H9 (cell line): ENCODE measurements around the gene MYCBPAP. TPM values are rescaled to one million over a fixed set of nuclear protein-coding genes. Genes with fewer than 3 reads are reported as not detected.

Source experiments
- DNase-seq: peaks from one replicate; pipeline ENCODE4 v3.0.0-alpha.2; 2017
- H2AFZ ChIP-seq: one replicate; pipeline ENCODE4 v1.6.1; 2013; ENCODE audit warnings: mild to moderate bottlenecking, low read length, control low read depth, moderate library complexity
- H2AK5ac ChIP-seq: 2 replicates; pipeline ENCODE4 v1.6.1; 2013; ENCODE audit warnings: low read length, control low read depth, mixed read lengths; ENCODE audit not compliant: insufficient read length
- H2BK120ac ChIP-seq: one replicate; pipeline ENCODE4 v1.6.1; 2013; ENCODE audit warnings: low read depth, mild to moderate bottlenecking, low read length, control low read depth, inconsistent platforms; ENCODE audit not compliant: poor library complexity, severe bottlenecking
- H2BK12ac ChIP-seq: 2 replicates; pipeline ENCODE4 v1.6.1; 2013; ENCODE audit warnings: low read length, control low read depth, mixed read lengths, low read depth; ENCODE audit not compliant: insufficient read length
- H2BK15ac ChIP-seq: 2 replicates; pipeline ENCODE4 v1.6.1; 2013; ENCODE audit warnings: low read depth, low read length, control low read depth
- H2BK20ac ChIP-seq: one replicate; pipeline ENCODE4 v1.6.1; 2013; ENCODE audit warnings: low read depth, mild to moderate bottlenecking, low read length, control low read depth, inconsistent platforms; ENCODE audit not compliant: poor library complexity, severe bottlenecking
- H2BK5ac ChIP-seq: 2 replicates; pipeline ENCODE4 v1.6.1; 2013; ENCODE audit warnings: low read length, control low read depth, mixed read lengths; ENCODE audit not compliant: insufficient read length
- H3K14ac ChIP-seq: 2 replicates; pipeline ENCODE4 v1.6.1; 2013; ENCODE audit warnings: low read length, control low read depth; ENCODE audit not compliant: insufficient read depth
- H3K18ac ChIP-seq: 2 replicates; pipeline ENCODE4 v1.6.1; 2013; ENCODE audit warnings: low read depth, mild to moderate bottlenecking, mixed read lengths, low read length, control low read depth; ENCODE audit not compliant: insufficient read length
- H3K23ac ChIP-seq: 2 replicates; pipeline ENCODE4 v1.6.1; 2013; ENCODE audit warnings: low read length, control low read depth, mixed read lengths, low read depth; ENCODE audit not compliant: insufficient read length
- H3K23me2 ChIP-seq: 2 replicates; pipeline ENCODE4 v1.6.1; 2013; ENCODE audit warnings: low read depth, mild to moderate bottlenecking, mixed read lengths, low read length, control low read depth; ENCODE audit not compliant: insufficient read length, poor library complexity, severe bottlenecking
- H3K27ac ChIP-seq: 2 replicates; pipeline ENCODE4 v1.5.1; 2013; ENCODE audit warnings: low read length, control low read depth, mixed read lengths, low read depth; ENCODE audit not compliant: insufficient read length
- H3K27me3 ChIP-seq: 2 replicates; pipeline ENCODE4 v1.6.1; 2013; ENCODE audit warnings: low read length, control low read depth, inconsistent platforms; ENCODE audit not compliant: insufficient read depth
- H3K4ac ChIP-seq: 2 replicates; pipeline ENCODE4 v1.6.1; 2013; ENCODE audit warnings: low read depth, mild to moderate bottlenecking, control low read depth, inconsistent platforms, low read length, moderate library complexity
- H3K4me1 ChIP-seq: 2 replicates; pipeline ENCODE4 v1.6.1; 2013; ENCODE audit warnings: low read length, control low read depth, inconsistent platforms; ENCODE audit not compliant: insufficient read depth
- H3K4me2 ChIP-seq: 2 replicates; pipeline ENCODE4 v1.6.1; 2013; ENCODE audit warnings: low read length, control low read depth, mixed read lengths; ENCODE audit not compliant: insufficient read length, insufficient read depth
- H3K56ac ChIP-seq: 2 replicates; pipeline ENCODE4 v1.6.1; 2013; ENCODE audit warnings: low read depth, mild to moderate bottlenecking, mixed read lengths, low read length, control low read depth; ENCODE audit not compliant: insufficient read length
- H3K79me1 ChIP-seq: 2 replicates; pipeline ENCODE4 v1.6.1; 2013; ENCODE audit warnings: low read depth, mild to moderate bottlenecking, moderate library complexity, low read length, control low read depth, inconsistent platforms; ENCODE audit not compliant: insufficient read depth, poor library complexity, severe bottlenecking
- H3K79me2 ChIP-seq: 2 replicates; pipeline ENCODE4 v1.6.1; 2013; ENCODE audit warnings: low read length, control low read depth, inconsistent platforms; ENCODE audit not compliant: insufficient read depth
- H3K9ac ChIP-seq: 2 replicates; pipeline ENCODE4 v1.6.1; 2013; ENCODE audit warnings: low read length, control low read depth, mixed read lengths; ENCODE audit not compliant: insufficient read length; ENCODE audit errors: extremely low read depth
- H3K9me3 ChIP-seq: one replicate; pipeline ENCODE4 v1.6.1; 2013; ENCODE audit warnings: low read depth, low read length, inconsistent platforms; ENCODE audit not compliant: control insufficient read depth
- H3T11ph ChIP-seq: one replicate; pipeline ENCODE4 v1.6.1; 2013; ENCODE audit warnings: mild to moderate bottlenecking, low read length, control low read depth, inconsistent platforms
- H4K20me1 ChIP-seq: one replicate; pipeline ENCODE4 v1.6.1; 2013; ENCODE audit not compliant: control insufficient read depth, insufficient read length, insufficient read depth
- H4K5ac ChIP-seq: 2 replicates; pipeline ENCODE4 v1.6.1; 2013; ENCODE audit warnings: low read depth, mild to moderate bottlenecking, mixed read lengths, low read length, control low read depth; ENCODE audit not compliant: insufficient read length
- H4K8ac ChIP-seq: replicated peaks from 2 replicates; pipeline ENCODE4 v1.6.1; 2013; ENCODE audit warnings: low read length, control low read depth, mixed read lengths, low read depth; ENCODE audit not compliant: insufficient read length
- H4K91ac ChIP-seq: 2 replicates; pipeline ENCODE4 v1.6.1; 2013; ENCODE audit warnings: low read depth, mild to moderate bottlenecking, moderate library complexity, mixed read lengths, low read length, control low read depth; ENCODE audit not compliant: insufficient read length
- H3K27ac Mint-ChIP-seq, 3 experiments: 2 replicates in 2 of 3; 3 replicates in 1 of 3; pipeline ENCODE4 v1.8.0; 2020 to 2021; ENCODE audit warnings: mixed read lengths in 3 of 3, mild to moderate bottlenecking in 1 of 3, moderate library complexity in 1 of 3
- H3K27me3 Mint-ChIP-seq: 2 replicates; pipeline ENCODE4 v1.8.0; 2021; ENCODE audit warnings: low read depth, mild to moderate bottlenecking, moderate library complexity, mixed read lengths
- H3K36me3 Mint-ChIP-seq, 3 experiments: 2 replicates in 2 of 3; 3 replicates in 1 of 3; pipeline ENCODE4 v1.8.0; 2020 to 2021; ENCODE audit warnings: low read depth in 3 of 3, mixed read lengths in 3 of 3; ENCODE audit not compliant: insufficient read depth in 1 of 3
- H3K4me1 Mint-ChIP-seq, 2 experiments: 2 replicates each; pipeline ENCODE4 v1.8.0; 2020; ENCODE audit warnings: mixed read lengths in 2 of 2
- H3K4me3 Mint-ChIP-seq, 2 experiments: 2 replicates in 1 of 2; 3 replicates in 1 of 2; pipeline ENCODE4 v1.8.0; 2020 to 2021; ENCODE audit warnings: mild to moderate bottlenecking in 2 of 2, mixed read lengths in 2 of 2, moderate library complexity in 1 of 2
- H3K9me3 Mint-ChIP-seq, 2 experiments: 2 replicates in 1 of 2; 3 replicates in 1 of 2; pipeline ENCODE4 v1.8.0; 2020; ENCODE audit warnings: mild to moderate bottlenecking in 2 of 2, mixed read lengths in 2 of 2, moderate library complexity in 1 of 2
- WGBS: extraction: QIAGEN DNeasy Blood & Tissue Kit; methylation state at CpG from one replicate; pipeline ENCODE4 v1.1.7; 2013; ENCODE audit warnings: missing lambda C conversion rate, low lambda C conversion rate, mixed read lengths; ENCODE audit not compliant: insufficient read length; ENCODE audit errors: extremely low coverage; 5-methylcytosine and 5-hydroxymethylcytosine counted together
- total RNA-seq: library from RNA; stranded (reverse); gene quantifications from 2 replicates; pipeline ENCODE4 v1.2.1, GENCODE V29; 2021
- TF ChIP-seq, protein P1 (sequence below): fragments of 200-600 bp; sonication (generic); conservative IDR thresholded peaks from 3 replicates; pipeline ENCODE4 v1.8.0; 2021; ENCODE audit warnings: antibody characterized with exemption, mild to moderate bottlenecking

MYCBPAP gene
- total RNA-seq, 1 experiment from 2014 or later: 1.7 TPM

DNA sequence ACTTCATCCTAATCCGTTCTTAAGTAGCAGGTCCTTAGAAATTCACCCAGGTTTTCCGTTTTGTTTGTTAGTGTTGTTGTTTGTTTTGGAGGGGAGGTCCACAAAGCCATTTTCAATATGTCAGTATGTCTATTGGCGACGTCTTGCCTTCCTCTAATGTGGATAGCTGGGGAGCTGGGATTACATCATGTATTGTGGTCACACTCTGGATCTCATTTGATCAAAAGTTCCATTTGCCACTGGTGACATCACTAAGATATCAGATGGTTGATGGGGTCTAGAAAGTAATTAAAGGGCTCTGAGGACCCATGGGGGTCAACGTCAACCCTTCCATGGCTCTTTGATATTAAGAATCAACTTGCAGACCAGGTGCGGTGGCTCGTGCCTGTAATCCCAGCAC is 21.6 kb downstream of the MYCBPAP start:
- Histone ChIP-seq H4K5ac (no peak overlapping the region), H3K56ac (no peak overlapping the region), H3K27me3 (no peaks in the 10 kb centered on the region; the same call in 1 of the 2 replicates), H3K9ac (no peak overlapping the region), H4K20me1 (no peaks in the 10 kb centered on the region), H3T11ph (no peak overlapping the region), H2BK12ac (no peak overlapping the region), H2BK20ac (no peak overlapping the region), H4K91ac (no peak overlapping the region), H3K79me1 (no peaks in the 10 kb centered on the region), H2BK15ac (no peak overlapping the region), H2BK5ac (no peak overlapping the region), H2BK120ac (no peak overlapping the region), H3K14ac (no peak overlapping the region), H3K9me3 (no peaks in the 10 kb centered on the region), H2AK5ac (no peak overlapping the region), H2AFZ (no peak overlapping the region), H3K23me2 (peaks cover 17% of the 10 kb centered on the region), H3K4ac (no peak overlapping the region), H3K23ac (no peak overlapping the region), H3K4me2 (no peak overlapping the region), H3K18ac (no peak overlapping the region), H3K4me1 (peaks cover 3% of the 10 kb centered on the region; the same call in 1 of the 2 replicates), H3K79me2 (no peaks in the 10 kb centered on the region), H3K27ac (no peak overlapping the region), H4K8ac (no peak overlapping the region)
- H3K27ac Mint-ChIP-seq: no peak overlapping the region
- H3K9me3 Mint-ChIP-seq: no peaks in the 10 kb centered on the region; a peak in 1 of 5 replicates
- DNase-seq: no peak
- H3K36me3 Mint-ChIP-seq: no peaks in the 10 kb centered on the region
- no peak overlapping the region for H3K4me3 Mint-ChIP-seq
- TF ChIP-seq, protein P1, sequence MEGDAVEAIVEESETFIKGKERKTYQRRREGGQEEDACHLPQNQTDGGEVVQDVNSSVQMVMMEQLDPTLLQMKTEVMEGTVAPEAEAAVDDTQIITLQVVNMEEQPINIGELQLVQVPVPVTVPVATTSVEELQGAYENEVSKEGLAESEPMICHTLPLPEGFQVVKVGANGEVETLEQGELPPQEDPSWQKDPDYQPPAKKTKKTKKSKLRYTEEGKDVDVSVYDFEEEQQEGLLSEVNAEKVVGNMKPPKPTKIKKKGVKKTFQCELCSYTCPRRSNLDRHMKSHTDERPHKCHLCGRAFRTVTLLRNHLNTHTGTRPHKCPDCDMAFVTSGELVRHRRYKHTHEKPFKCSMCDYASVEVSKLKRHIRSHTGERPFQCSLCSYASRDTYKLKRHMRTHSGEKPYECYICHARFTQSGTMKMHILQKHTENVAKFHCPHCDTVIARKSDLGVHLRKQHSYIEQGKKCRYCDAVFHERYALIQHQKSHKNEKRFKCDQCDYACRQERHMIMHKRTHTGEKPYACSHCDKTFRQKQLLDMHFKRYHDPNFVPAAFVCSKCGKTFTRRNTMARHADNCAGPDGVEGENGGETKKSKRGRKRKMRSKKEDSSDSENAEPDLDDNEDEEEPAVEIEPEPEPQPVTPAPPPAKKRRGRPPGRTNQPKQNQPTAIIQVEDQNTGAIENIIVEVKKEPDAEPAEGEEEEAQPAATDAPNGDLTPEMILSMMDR: no peak
- peaks cover 49% of the 10 kb centered on the region for H3K27me3 Mint-ChIP-seq
- no CpG with 5 or more reads among the region's 7 CpGs for WGBS
- peaks cover 39 to 42% of the 10 kb centered on the region in 2 experiments for H3K4me1 Mint-ChIP-seq
